GM10847 (cell line): ENCODE data around the gene PHF21A.

Experiments used
- POLR2A ChIP-seq: IDR thresholded peaks from 2 replicates; pipeline ENCODE4 v1.6.1; 2011; ENCODE audit not compliant: insufficient read length; ENCODE audit errors: extremely low read depth

PHF21A gene

GRCh38 chr11:45906096-45906682 is 215.1 kb downstream of the PHF21A start:
- no peak for TF ChIP-seq POLR2A

- TF ChIP-seq POLR2A = no peak
Observed at GRCh38 chr11:45905095-45905494, 216.2 kb downstream of the PHF21A start.

- TF ChIP-seq POLR2A = no peak
Observed at GRCh38 chr11:45904309-45904915, 216.8 kb downstream of the PHF21A start.

- no peak for TF ChIP-seq POLR2A
Observed at GRCh38 chr11:45902452-45903380, 218.5 kb downstream of the PHF21A start.

- TF ChIP-seq POLR2A = no peak
Observed at GRCh38 chr11:45901626-45902025, 219.6 kb downstream of the PHF21A start.

- TF ChIP-seq POLR2A = no peak
Observed at GRCh38 chr11:45900916-45901617, 220.2 kb downstream of the PHF21A start.

GRCh38 chr11:45899448-45900174 is 221.6 kb downstream of the PHF21A start:
- TF ChIP-seq POLR2A = no peak

- TF ChIP-seq POLR2A = no peak
Observed at GRCh38 chr11:45899086-45899447, 222.2 kb downstream of the PHF21A start.

- no peak for TF ChIP-seq POLR2A
Observed at GRCh38 chr11:45897556-45897955, 223.7 kb downstream of the PHF21A start.

GRCh38 chr11:45896422-45896984 is 224.8 kb downstream of the PHF21A start:
- TF ChIP-seq POLR2A = no peak

GRCh38 chr11:45895553-45896259 is 225.5 kb downstream of the PHF21A start:
- no peak for TF ChIP-seq POLR2A

GRCh38 chr11:45894555-45895247 is 226.6 kb downstream of the PHF21A start:
- TF ChIP-seq POLR2A = no peak

- TF ChIP-seq POLR2A = no peak
Observed at GRCh38 chr11:45892856-45893255, 228.4 kb downstream of the PHF21A start.
